Activated T-helper 17 cell treated with anti-CD3 and anti-CD28 coated beads, Interleukin-2, amount 50 U/mL, for 72 hours (primary cell): ENCODE results near the gene ERBIN. TPM values are rescaled to one million over a fixed set of nuclear protein-coding genes. Genes with fewer than 3 reads are reported as not detected.

Source experiments
- ATAC-seq: fragments of 150-1000 bp; cut with Tn5 transposase; replicated peaks from 2 replicates; pipeline ENCODE4 v1.10.0; 2021; ENCODE audit warnings: mild to moderate bottlenecking, moderate library complexity
- H3K27ac Mint-ChIP-seq: one replicate; pipeline ENCODE4 v1.8.0; 2022; ENCODE audit warnings: mixed read lengths
- H3K27me3 Mint-ChIP-seq: one replicate; pipeline ENCODE4 v1.8.0; 2022; ENCODE audit warnings: mixed read lengths
- H3K36me3 Mint-ChIP-seq: one replicate; pipeline ENCODE4 v1.8.0; 2022; ENCODE audit warnings: low read depth, mild to moderate bottlenecking, mixed read lengths
- H3K4me1 Mint-ChIP-seq: one replicate; pipeline ENCODE4 v1.8.0; 2022; ENCODE audit warnings: mixed read lengths
- H3K4me3 Mint-ChIP-seq: one replicate; pipeline ENCODE4 v1.8.0; 2022; ENCODE audit warnings: mild to moderate bottlenecking, mixed read lengths
- H3K9me3 Mint-ChIP-seq: one replicate; pipeline ENCODE4 v1.8.0; 2022; ENCODE audit warnings: mixed read lengths
- total RNA-seq, 2 donors: library from RNA; stranded (reverse); gene quantifications; one replicate each; pipeline ENCODE4 v1.2.3, GENCODE V29; 2022

ERBIN gene
- total RNA-seq, 2 donors from 2014 or later: 40.0 to 43.9 TPM

DNA sequence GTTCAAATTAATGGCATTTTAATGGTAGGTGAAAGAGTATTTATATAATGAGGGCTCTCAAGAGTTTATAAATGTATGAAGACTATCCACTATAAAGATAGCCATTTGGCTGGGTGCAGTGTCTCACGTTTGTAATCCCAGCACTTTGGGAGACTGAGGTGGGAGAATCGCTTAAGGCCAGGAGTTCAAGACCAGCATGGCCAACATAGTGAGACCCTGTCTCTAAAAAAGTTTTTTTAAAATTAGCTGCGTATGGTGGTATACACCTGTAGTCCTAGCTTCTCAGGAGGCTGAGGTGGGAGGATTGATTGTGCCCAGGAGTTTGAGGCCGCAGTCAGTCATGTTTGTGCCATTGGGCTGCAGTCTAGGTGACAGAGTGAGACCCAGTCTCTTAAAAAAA, 61.6 kb downstream of the ERBIN start:
- Mint-ChIP-seq H3K27me3 (no peaks in the 10 kb centered on the region), H3K9me3 (no peaks in the 10 kb centered on the region), H3K27ac (no peak overlapping the region), H3K4me1 (peaks cover 32% of the 10 kb centered on the region), H3K4me3 (no peak overlapping the region), H3K36me3 (peaks cover 26% of the 10 kb centered on the region)
- ATAC-seq: no peak

DNA sequence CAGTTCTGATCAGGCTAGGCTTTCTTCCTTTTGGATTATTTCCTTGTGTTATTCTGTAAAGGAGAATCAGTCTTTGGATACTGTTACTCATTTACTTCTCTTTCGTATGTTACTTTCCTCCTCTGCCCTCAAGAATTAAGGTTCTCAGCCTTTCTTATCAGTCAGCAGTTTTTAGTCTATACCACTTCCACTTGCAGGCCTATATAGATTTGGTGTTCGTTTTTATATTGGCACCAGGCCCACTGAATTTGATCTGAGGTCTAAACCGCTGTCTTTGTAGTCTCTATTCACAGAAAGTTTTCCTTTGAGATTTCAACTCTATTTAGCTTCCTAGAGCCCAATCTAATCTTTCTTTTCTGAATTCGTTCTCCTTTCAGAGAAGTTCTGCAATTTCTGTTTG, 62.8 kb downstream of the ERBIN start:
- Mint-ChIP-seq H3K27ac (peak overlapping the region; percentile 67), H3K36me3 (peaks cover 38% of the 10 kb centered on the region), H3K27me3 (no peaks in the 10 kb centered on the region), H3K9me3 (no peaks in the 10 kb centered on the region), H3K4me3 (no peak overlapping the region), H3K4me1 (peaks cover 26% of the 10 kb centered on the region)
- no peak for ATAC-seq

DNA sequence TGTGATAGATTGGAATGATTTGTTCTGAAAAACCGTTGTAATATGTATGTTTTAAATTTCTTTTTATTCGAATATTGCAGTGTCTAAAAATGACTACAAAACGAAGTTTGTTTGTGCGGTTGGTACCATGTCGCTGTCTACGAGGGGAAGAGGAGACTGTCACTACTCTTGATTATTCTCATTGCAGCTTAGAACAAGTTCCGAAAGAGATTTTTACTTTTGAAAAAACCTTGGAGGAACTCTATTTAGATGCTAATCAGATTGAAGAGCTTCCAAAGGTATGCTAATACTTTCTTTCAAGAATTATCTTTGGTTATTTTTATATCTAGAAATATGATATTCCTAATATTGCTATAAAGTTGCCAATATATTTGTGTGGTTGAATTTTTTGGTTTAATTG, 66.3 kb downstream of the ERBIN start:
- Mint-ChIP-seq H3K9me3 (no peaks in the 10 kb centered on the region), H3K4me1 (peaks cover 24% of the 10 kb centered on the region), H3K36me3 (peaks cover 68% of the 10 kb centered on the region), H3K4me3 (no peak overlapping the region), H3K27ac (no peak overlapping the region), H3K27me3 (no peaks in the 10 kb centered on the region)
- no peak for ATAC-seq

DNA sequence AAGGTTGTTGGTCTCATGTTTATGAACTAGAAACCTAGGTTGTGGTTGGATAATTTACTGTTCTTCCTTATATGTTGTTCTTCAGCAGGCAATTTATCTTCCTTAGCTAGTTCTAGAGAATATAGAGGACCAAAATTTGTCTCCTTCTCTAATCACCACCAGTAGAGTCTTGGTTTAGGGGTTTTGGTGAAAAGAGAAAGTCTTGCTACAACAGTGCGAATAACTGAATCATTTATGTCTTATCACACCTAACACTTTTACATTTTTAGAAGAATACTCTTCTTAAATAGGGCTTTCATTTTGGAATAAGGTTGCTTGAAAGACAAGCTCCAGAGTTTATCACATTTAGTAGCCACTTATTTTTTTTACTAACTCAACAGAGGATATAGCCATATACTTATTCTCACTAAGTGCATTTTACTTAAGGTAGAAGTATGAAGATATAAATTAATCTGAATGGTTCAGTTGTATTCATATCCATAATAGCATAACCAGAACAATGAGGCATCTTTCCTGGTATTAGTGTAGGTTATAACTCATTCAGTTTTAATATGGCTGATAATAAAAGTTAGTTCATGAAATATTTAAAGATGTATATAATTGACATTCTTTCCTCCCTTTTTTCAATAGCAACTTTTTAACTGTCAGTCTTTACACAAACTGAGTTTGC, 67.9 kb downstream of the ERBIN start:
- no peaks in the 10 kb centered on the region for H3K27me3 Mint-ChIP-seq
- ATAC-seq: peak; percentile 38
- H3K27ac Mint-ChIP-seq: no peak overlapping the region

DNA sequence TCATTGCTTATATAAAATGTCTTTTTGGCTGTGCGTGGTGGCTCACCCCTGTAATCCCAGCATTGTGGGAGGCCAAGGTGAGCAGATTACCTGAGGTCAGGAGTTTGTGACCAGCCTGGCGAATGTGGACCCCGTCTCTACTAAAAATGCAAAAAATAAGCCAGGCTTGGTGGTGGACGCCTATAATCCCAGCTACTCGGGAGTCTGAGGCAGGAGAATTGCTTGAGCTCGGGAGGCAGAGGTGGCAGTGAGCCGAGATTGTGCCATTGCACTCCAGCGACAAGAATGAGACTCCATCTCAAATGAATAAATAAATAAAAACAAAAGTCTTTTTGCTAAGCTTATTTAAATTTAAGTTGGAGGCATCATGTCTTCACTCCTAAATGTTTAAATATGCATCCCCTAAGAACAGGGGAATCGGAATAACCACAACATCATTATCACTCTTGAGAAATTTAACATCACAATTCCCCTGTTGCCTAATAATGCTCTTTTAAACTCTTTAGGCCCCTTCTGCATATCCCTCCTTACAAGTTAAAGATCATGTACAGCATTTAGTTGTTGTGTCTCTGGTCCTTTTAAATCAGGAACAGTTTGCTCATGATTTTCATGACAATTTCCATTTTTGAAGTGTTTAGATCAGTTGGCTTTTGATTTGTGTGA, 72.8 kb downstream of the ERBIN start:
- H3K4me3 Mint-ChIP-seq: no peak overlapping the region
- H3K36me3 Mint-ChIP-seq: peaks cover 74% of the 10 kb centered on the region
- H3K9me3 Mint-ChIP-seq: no peaks in the 10 kb centered on the region
- ATAC-seq: no peak
- no peaks in the 10 kb centered on the region for H3K27me3 Mint-ChIP-seq
- H3K4me1 Mint-ChIP-seq: peaks cover 32% of the 10 kb centered on the region
- no peak overlapping the region for H3K27ac Mint-ChIP-seq

More for the DNA sequence above, 67.9 kb downstream of the ERBIN start:
- H3K4me1 Mint-ChIP-seq: peaks cover 19% of the 10 kb centered on the region
- no peak overlapping the region for H3K4me3 Mint-ChIP-seq
- H3K36me3 Mint-ChIP-seq: peaks cover 68% of the 10 kb centered on the region
- no peaks in the 10 kb centered on the region for H3K9me3 Mint-ChIP-seq

DNA sequence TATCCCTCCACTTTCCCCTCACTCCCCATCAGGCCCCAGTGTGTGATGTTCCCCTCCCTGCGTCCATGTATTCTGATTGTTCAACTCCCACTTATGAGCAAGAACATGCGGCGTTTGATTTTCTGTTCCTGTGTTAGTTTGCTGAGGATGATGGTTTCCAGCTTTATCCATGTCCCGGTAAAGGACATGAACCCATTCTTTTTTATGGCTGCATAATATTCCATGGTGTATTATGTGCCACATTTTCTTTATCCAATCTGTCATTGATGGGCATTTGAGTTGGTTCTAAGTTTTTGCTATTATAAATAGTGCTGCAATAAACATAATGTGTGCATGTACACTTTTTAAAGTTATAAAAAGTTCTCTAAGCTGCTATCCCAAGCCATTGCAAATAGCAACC, 75.6 kb downstream of the ERBIN start:
- Mint-ChIP-seq H3K9me3 (peaks cover 5% of the 10 kb centered on the region), H3K27ac (no peak overlapping the region), H3K4me1 (peaks cover 33% of the 10 kb centered on the region), H3K27me3 (no peaks in the 10 kb centered on the region), H3K36me3 (peaks cover 70% of the 10 kb centered on the region), H3K4me3 (peak overlapping the region; percentile 28)
- no peak for ATAC-seq

DNA sequence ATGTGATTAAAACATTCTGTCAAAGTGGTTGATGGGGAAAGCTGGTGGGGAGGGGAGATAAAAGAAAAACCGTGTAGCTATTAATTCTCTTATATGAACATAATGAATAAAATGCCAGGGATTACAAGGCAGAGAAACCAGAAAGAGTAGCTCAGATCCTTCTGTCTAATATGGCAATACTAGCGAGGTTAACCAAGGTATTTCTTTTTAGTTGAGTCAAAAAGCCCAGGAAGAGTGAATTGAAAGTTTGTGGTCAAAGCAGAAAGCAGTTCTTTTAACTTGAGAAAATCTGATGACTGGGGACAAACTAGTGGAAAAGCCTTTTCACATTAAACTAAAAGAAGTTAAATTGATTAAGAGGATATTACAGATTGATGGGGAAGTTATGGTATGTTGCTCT, 76.0 kb downstream of the ERBIN start:
- Mint-ChIP-seq H3K4me3 (peak overlapping the region; percentile 28), H3K27me3 (no peaks in the 10 kb centered on the region), H3K27ac (no peak overlapping the region), H3K9me3 (peaks cover 5% of the 10 kb centered on the region), H3K4me1 (peaks cover 33% of the 10 kb centered on the region), H3K36me3 (peaks cover 66% of the 10 kb centered on the region)
- peak; percentile 98 for ATAC-seq

DNA sequence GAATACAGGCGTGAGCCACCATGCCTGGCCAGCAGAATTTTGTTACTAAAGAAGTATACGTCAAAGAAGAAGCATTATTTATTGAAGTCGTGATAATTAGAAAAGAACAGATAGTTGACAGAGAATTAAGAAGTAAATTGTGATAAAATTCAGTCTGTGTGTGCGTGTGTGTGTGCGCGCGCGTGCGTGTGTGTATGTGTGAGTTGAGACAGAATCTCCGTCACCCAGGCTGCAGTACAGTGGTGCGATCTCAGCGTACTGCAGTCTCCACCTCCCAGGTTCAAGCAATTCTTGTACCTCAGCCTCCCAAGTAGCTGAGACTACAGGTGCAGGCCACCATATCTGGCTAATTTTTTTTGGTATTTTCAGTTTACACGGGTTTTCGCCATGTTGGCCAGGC, 77.8 kb downstream of the ERBIN start:
- H3K36me3 Mint-ChIP-seq: peaks cover 60% of the 10 kb centered on the region

DNA sequence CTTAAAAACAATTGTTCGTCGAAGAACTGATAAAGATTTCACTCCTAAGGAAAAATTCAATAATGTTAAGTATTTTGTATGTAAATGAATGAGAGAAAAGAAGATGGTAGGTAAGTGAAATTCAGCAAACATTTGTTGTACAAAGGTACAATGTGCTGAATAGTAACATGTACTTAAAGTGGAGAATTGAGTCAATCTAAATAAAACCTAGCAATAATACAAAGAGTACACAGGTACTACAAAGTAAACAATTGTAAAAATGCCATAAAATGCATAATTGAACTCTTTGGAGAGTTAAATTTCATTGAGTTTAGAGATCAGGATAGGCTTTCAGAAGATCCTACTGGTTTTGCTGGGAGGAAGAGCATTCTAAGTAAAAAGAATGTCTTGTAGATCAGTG, 82.9 kb downstream of the ERBIN start:
- peaks cover 53% of the 10 kb centered on the region for H3K36me3 Mint-ChIP-seq
- H3K27me3 Mint-ChIP-seq: no peaks in the 10 kb centered on the region

More for the DNA sequence above, 77.8 kb downstream of the ERBIN start:
- H3K27ac Mint-ChIP-seq: no peak overlapping the region
- ATAC-seq: no peak
- no peak overlapping the region for H3K4me3 Mint-ChIP-seq
- no peaks in the 10 kb centered on the region for H3K27me3 Mint-ChIP-seq
- H3K9me3 Mint-ChIP-seq: peaks cover 5% of the 10 kb centered on the region
- peaks cover 38% of the 10 kb centered on the region for H3K4me1 Mint-ChIP-seq

DNA sequence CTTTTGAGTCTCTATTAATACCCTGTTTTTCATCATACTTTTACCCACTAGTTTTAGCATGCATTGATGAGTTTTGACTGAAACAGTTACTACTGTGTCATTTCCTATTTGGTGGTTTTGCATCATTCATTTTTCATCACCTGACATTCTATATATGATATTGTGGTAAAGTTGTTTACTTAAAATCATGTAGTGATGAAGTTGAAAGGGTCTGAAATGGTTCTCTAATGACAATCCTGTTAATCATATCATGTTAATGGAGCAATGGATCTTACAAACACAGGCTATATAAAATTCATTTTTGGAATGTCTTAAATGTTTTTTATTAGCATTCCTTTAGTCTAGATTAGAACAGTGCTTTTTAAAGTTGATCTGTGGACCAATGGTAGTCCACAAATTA, 84.1 kb downstream of the ERBIN start:
- Mint-ChIP-seq H3K27me3 (no peaks in the 10 kb centered on the region), H3K4me1 (peaks cover 26% of the 10 kb centered on the region), H3K4me3 (peak overlapping the region; percentile 53), H3K9me3 (no peaks in the 10 kb centered on the region), H3K36me3 (peaks cover 50% of the 10 kb centered on the region), H3K27ac (peak overlapping the region; percentile 37)
- peak; percentile 87 for ATAC-seq

More for the DNA sequence above, 82.9 kb downstream of the ERBIN start:
- Mint-ChIP-seq H3K27ac (no peak overlapping the region), H3K4me1 (peaks cover 35% of the 10 kb centered on the region), H3K9me3 (peaks cover 5% of the 10 kb centered on the region), H3K4me3 (no peak overlapping the region)
- no peak for ATAC-seq

DNA sequence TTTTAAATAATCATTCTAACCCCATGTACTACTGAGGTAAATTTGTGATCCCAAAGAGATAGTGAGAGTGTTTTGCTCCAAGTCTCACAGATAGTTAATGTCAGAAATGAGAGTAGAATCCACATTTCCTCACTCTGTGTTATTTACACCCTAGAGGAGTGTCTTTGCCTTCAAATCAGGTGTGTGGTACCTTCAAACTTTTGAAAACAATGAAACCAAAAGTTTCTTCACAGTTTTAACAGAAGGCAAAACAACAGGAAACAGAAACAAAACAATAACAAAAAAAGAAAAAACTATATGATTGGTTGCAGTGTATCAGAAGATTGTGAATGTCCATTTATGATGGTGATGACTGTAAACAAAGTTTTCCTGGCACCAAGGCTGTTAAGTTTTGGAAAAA, 85.9 kb downstream of the ERBIN start:
- Mint-ChIP-seq H3K27ac (no peak overlapping the region), H3K4me1 (peaks cover 20% of the 10 kb centered on the region), H3K9me3 (no peaks in the 10 kb centered on the region), H3K27me3 (no peaks in the 10 kb centered on the region), H3K36me3 (peaks cover 50% of the 10 kb centered on the region), H3K4me3 (no peak overlapping the region)
- ATAC-seq: no peak

DNA sequence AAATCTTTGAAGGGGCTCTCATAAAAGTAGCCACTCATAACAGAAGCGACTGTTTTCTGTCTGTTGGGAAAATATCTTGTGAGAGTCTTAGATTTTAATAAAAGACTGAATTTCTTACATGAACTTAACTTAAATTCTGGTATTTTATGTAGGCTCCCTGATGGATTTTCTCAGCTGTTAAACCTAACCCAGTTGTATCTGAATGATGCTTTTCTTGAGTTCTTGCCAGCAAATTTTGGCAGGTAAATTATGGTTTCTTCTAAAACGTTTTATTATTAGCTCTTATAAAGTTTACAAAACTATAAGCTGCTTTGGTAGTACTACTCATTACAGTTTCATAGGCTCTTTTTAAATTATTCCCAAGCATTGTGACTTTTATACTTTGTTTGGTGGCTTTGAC, 87.0 kb downstream of the ERBIN start:
- Mint-ChIP-seq H3K9me3 (no peaks in the 10 kb centered on the region), H3K4me3 (no peak overlapping the region), H3K36me3 (peaks cover 50% of the 10 kb centered on the region), H3K27me3 (no peaks in the 10 kb centered on the region), H3K4me1 (peaks cover 28% of the 10 kb centered on the region), H3K27ac (no peak overlapping the region)
- no peak for ATAC-seq

DNA sequence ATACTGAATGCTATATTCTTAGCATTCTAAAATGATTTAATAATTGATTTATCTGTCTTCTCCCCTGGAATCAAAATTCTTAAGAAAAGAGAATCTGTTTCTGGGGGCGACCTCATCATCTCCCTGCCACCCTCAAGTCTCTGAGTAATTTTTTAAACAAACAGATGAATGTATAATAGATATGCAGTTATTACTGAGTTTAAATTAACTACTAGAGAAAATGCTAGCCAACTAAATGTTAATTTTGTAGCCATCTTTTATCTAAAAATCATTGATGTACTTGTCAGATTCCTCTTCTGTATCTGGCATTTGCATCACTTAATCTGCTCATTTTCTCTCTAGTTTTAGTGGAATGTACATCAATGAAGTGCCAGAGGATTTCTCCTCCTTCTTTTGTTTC, 87.5 kb downstream of the ERBIN start:
- Mint-ChIP-seq H3K27me3 (no peaks in the 10 kb centered on the region), H3K36me3 (peaks cover 50% of the 10 kb centered on the region), H3K4me1 (peaks cover 26% of the 10 kb centered on the region), H3K27ac (no peak overlapping the region), H3K9me3 (no peaks in the 10 kb centered on the region), H3K4me3 (no peak overlapping the region)
- ATAC-seq: no peak

DNA sequence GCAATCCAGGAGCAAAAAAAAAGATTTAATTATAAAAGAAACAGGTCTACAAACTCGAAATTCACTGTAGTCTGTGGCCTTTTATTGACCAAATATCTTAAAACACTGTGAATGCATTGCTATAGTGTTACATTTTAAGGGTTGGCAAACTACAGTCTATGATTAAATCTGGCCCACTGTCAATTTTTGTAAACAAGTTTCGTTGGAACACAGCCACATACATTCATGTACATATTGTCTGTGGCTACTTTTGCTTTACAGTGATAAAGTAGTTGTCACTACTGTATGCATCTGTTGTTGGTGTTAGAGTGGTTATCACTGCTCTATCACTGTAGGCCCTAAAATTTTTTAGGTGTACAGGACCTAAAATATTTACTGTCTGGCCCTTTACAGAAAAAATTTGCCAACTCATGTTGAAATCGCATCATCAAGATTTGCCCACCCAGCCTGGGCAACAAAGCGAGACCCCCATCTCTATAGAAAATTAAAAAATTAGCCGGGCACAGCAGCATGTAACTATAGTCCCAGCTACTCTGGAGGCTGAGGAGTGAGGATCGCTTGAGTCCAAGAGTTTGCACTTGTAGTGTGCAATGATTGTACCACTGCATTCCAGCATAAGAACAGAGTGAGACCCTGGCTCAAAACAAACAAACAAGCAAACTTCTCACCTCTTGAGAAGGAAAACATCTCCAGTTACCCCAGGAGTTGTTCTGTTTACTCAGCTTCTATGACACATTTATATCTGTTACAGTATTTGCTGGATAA, 89.0 kb downstream of the ERBIN start:
- H3K4me3 Mint-ChIP-seq: no peak overlapping the region
- peaks cover 14% of the 10 kb centered on the region for H3K4me1 Mint-ChIP-seq
- H3K36me3 Mint-ChIP-seq: peaks cover 50% of the 10 kb centered on the region
- no peak for ATAC-seq
- no peak overlapping the region for H3K27ac Mint-ChIP-seq
- no peaks in the 10 kb centered on the region for H3K9me3 Mint-ChIP-seq
- H3K27me3 Mint-ChIP-seq: no peaks in the 10 kb centered on the region

DNA sequence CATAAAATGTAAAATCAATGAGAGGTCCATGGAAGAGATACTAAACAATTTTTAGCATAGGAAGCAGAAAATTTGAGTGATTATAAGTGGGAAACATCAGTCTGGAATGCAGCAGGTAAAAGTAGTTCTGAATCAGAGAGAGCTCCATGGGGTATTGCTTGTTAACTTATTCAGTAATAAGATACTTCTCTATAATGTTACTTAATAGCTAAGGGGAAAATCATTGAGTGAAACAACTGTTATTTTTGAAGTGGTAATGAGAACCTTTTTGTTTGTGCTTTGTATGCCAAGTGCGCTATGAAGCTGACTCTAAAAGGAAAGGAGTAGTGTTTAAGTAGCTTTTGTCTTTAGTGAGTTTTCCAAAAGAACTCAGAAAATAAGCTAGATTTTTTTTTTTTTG, 95.2 kb downstream of the ERBIN start:
- no peaks in the 10 kb centered on the region for H3K27me3 Mint-ChIP-seq
- no peaks in the 10 kb centered on the region for H3K9me3 Mint-ChIP-seq
- no peak overlapping the region for H3K4me3 Mint-ChIP-seq
- H3K4me1 Mint-ChIP-seq: peaks cover 7% of the 10 kb centered on the region
- ATAC-seq: no peak
- H3K36me3 Mint-ChIP-seq: peaks cover 51% of the 10 kb centered on the region
- no peak overlapping the region for H3K27ac Mint-ChIP-seq
